DND-41 (cell line): Measurements from ENCODE around the gene ARHGEF4.

ENCODE experiments used
- CTCF ChIP-seq: IDR thresholded peaks from 2 replicates; pipeline ENCODE4 v1.5.1; 2012; ENCODE audit warnings: borderline replicate concordance, low read length, moderate library complexity, mild to moderate bottlenecking; ENCODE audit not compliant: poor library complexity, severe bottlenecking; ENCODE audit errors: extremely low read depth
- EZH2 ChIP-seq: IDR thresholded peaks from 3 replicates; pipeline ENCODE4 v1.6.1; 2012; ENCODE audit warnings: borderline replicate concordance, low read depth, mild to moderate bottlenecking, moderate library complexity, low read length, inconsistent platforms; ENCODE audit not compliant: severe bottlenecking

DNA sequence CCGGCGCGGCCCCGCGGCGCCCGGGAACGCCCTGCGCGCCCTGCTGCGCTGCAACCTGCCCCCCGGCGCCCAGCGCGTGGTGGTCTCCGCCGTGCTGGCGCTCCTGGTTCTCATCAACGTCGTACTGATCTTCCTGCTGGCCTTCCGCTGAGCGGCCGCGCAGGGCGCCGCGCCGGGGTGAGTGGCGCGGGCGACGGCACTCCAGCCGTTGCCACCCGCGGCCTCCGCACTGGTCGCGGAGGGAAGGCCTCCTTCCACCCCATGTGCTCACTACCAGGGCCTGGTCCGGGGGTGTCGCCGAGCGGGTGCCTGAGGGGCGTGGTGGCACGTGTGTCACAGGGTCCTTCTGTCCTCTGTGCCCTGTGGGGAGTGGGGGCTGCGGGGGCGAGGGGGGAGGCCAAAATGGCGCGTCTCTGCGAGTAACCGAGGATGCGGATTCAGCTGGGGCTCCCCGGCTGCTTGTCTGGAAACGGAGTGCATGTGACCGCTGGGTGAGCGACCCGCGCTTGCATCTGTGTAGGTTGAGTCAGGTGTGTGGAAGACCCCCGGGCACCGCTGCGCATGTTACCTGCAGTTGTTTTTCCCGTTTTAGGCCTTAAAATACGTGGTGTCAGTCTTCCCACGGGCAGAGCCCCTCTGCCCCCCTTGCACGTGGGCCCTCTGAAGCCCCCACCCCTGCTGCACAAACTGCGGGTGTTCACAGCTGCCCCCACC is 198.6 kb downstream of the ARHGEF4 start:
- TF ChIP-seq CTCF (no peak), EZH2 (no peak)
